Suppressor macrophage treated with lipopolysaccharide for 4 hours (primary cell): Measurements from ENCODE around the gene ABCE1.
"Not testable (repeated sequence)": the region's sequence is repeated elsewhere in the genome, so short reads cannot be mapped to it uniquely, and the experiment has no call there.

Experiments
- DNase-seq: peaks from one replicate; pipeline ENCODE4 v3.0.0-alpha.2; 2020

The ABCE1 gene

GRCh38 chr4:145103496-145103895 lies 5.4 kb downstream of the ABCE1 start:
- DNase-seq: peak; percentile 89

GRCh38 chr4:145107126-145107525 lies 9.0 kb downstream of the ABCE1 start:
- DNase-seq: no peak

GRCh38 chr4:145108128-145108527 lies 10.0 kb downstream of the ABCE1 start:
- DNase-seq: no peak

GRCh38 chr4:145125396-145125795 lies 27.3 kb downstream of the ABCE1 start:
- no peak for DNase-seq

- DNase-seq: no peak
These were observed 32.0 kb downstream of the ABCE1 start for GRCh38 chr4:145130130-145130529.

- DNase-seq: no peak
These were observed 32.8 kb downstream of the ABCE1 start for GRCh38 chr4:145130788-145131399.

GRCh38 chr4:145131848-145132247 lies 33.7 kb downstream of the ABCE1 start:
- no peak for DNase-seq

- DNase-seq: peak; percentile 28
These were observed 34.5 kb downstream of the ABCE1 start for GRCh38 chr4:145132511-145133098.

GRCh38 chr4:145136219-145136618 lies 38.1 kb downstream of the ABCE1 start:
- not testable (repeated sequence) for DNase-seq

- no peak for DNase-seq
These were observed 50.9 kb downstream of the ABCE1 start for GRCh38 chr4:145148980-145149379.

- no peak for DNase-seq
These were observed 55.2 kb downstream of the ABCE1 start for GRCh38 chr4:145153181-145153903.

- no peak for DNase-seq
These were observed 55.8 kb downstream of the ABCE1 start for GRCh38 chr4:145153904-145154298.

GRCh38 chr4:145154573-145154972 lies 56.5 kb downstream of the ABCE1 start:
- DNase-seq: peak; percentile 40

GRCh38 chr4:145155268-145155870 lies 57.3 kb downstream of the ABCE1 start:
- DNase-seq: no peak

GRCh38 chr4:145156986-145157385 lies 58.9 kb downstream of the ABCE1 start:
- DNase-seq: no peak

GRCh38 chr4:145161549-145161948 lies 63.4 kb downstream of the ABCE1 start:
- no peak for DNase-seq

- no peak for DNase-seq
These were observed 69.8 kb downstream of the ABCE1 start for GRCh38 chr4:145167887-145168286.

GRCh38 chr4:145168581-145169187 lies 70.6 kb downstream of the ABCE1 start:
- DNase-seq: no peak

GRCh38 chr4:145170223-145170622 lies 72.1 kb downstream of the ABCE1 start:
- DNase-seq: no peak

- DNase-seq: no peak
These were observed 73.8 kb downstream of the ABCE1 start for GRCh38 chr4:145171911-145172310.

GRCh38 chr4:145176641-145177432 lies 78.7 kb downstream of the ABCE1 start:
- DNase-seq: no peak

GRCh38 chr4:145177511-145177905 lies 79.4 kb downstream of the ABCE1 start:
- peak; percentile 40 for DNase-seq
